ENCODE results near the gene MIOS. TPM values are rescaled to one million over a fixed set of nuclear protein-coding genes. Genes with fewer than 3 reads are reported as not detected.

The MIOS gene
- total RNA-seq, 4 donors from 2014 or later, result 68.4 to 336 (median 280) TPM

Other genes starting within 250 kb of the MIOS start
- gene COL28A1, start 31.0 kb upstream of the MIOS start, total RNA-seq, result 10 to 100 TPM in 1 of 4 donors, 1 to 10 TPM in 2, under 1 TPM in 1; 0.58 to 15.2 (median 2.0) TPM
- gene UMAD1, start 73.9 kb downstream of the MIOS start, total RNA-seq, result 10 to 100 TPM; 10.2 to 16.0 (median 11.1) TPM
- 10 to 100 TPM in 3 of 4 donors, 1 to 10 TPM in 1; 4.7 to 14.3 (median 12.5) TPM for gene RPA3, start 151.7 kb downstream of the MIOS start, total RNA-seq

Measured in gastrocnemius medialis (tissue), 4 donors.